Measurements from ENCODE around the gene LINGO4.

Gene LINGO4

DNA sequence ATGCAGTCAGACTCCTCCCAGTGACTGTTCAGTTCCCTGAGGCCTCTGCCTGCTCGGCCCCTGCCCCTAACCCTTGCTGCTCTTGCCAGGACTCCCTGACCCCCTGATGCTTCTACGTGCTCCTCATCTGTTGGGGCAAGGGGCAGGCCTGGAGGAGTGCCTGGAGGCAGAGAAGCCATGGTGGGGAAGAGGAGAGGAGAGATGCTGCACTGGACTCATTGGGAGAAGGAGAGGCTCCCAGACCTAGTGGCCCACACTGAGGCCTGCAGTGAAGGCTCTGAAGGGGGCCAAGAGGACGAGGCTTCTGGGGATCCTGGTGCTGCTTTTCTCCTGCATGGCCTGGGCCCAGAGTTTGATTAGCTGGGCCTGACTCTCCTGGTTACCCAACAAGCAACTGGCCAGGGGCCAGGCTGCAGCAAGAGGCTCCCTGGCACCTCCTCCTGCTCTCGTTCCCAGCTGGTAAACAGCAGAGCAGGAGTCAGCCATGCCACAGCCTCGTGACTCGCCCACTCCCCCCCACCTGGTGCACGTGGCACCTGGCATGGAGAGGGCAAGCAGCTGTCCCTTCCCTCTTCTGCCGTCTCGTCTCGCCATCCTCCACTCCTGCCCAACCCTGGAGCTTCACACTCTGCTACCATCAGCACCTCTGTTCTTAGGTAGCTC, 27.2 kb upstream of the LINGO4 start:
- FAIRE-seq = no peak

DNA sequence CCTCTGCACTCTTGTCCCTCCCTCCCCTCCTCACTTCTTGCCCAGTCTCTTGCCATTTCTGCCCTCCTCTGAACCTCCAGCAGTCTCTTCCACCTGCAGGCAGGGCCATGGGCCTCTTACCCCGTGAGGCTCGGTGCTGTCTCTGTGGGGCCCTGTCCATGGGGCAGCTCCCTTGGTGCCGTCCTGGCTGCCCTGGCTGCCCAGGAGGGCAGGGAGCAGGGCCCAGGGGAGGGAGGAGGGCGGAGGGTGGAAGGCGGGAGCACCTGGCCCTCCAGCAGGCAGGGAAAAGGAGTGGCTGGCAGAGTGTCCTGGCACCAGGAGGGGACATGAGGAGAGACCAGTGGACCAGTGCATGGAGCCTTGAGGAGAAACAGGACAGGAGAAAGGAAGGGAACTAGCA, 26.4 kb upstream of the LINGO4 start, which contains the start of gene RORC:
RORC (minus strand) TSS at position 198 of the 400 bp plus-strand sequence; CDS start at position 160, 38 bp downstream.
- FAIRE-seq = no peak

DNA sequence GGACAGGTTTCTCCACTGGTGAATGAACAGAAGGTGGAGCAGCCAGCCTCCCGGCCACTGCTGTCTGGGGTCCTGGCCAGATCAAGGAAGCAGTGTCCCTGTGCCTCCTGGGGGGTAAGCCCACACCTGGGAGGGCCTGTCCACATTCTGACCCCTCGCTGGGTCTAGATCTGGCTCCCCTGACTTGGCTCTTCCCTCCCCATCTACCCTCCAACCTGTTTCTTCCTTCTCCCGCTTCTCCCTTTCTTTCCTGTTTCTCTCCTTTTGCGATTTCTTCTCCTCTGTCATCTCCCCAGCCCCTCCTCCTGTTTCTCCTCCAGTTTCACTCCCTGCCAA, 26.0 kb upstream of the LINGO4 start:
- FAIRE-seq = no peak

DNA sequence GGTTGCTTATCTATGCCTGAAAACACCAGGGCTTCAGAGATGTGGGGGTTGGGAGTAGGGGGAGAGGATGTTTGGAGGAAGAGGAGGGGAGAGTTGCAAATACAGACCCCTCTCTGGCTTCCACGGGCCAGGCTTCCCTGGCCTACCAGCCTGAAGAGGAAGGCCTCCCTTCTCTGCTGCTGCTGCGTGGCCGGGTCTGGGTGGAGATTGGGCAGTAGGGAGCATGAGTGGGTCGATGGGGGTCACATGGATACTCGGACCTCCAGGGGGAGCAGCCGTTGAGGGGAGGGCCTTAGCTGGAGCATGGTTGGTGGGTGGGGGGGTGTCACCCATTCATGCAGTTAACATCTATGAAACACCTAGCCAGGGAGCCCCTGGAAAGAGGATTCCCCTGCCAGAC, 24.8 kb upstream of the LINGO4 start:
- no peak for FAIRE-seq

DNA sequence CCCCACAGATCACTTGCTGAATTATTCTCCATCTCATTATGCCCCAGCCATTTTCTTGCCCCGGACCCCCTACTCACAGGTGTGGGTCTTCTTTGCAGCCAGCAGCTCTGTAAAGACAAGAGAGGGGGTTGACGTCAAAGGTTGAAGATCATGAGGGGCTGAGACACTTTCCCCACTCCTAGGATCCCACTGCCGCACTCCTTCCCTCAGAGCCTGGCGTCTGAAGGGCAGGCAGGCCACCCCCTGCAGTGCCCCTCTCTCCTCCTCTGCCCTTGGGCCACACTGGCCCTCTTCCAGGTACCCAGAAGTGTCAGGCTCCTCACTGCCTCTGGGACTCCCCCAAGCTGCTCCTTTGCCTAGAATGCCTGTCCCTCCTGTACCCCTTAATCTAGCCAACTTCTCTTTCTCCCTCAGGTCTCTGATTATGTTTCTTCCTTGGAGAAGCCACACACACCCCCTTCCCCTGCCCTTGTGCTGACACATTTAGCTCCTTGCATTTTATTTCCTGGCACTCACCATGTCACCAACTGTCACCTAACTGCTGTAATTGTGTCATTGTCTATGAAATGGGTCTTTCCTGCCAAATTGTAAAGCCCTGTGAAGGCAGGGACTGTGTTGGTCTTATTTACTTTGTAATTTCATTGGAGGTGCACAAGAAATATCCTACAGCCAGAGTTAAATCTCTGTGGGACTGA, 24.3 kb upstream of the LINGO4 start:
- no peak for FAIRE-seq

DNA sequence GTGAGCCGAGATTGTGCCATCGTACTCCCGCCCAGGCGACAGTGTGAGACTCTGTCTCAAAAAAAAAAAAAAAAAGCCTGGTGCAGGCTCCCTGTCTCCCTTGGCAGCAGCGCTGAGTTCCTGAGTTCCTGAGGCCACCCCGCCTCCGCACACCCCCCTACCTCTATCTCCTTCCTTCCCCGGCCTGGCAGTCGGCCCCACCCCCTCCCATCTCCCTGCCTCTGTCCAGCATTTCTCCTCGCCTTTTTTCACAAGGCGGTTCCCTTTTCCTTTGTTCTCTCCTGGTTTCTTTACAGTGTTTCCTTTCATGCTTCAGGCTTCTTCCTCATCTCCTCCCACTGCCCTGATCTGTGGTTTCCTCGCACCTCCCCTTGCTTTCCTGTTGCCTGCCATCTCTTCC, 23.7 kb upstream of the LINGO4 start:
- FAIRE-seq = no peak

DNA sequence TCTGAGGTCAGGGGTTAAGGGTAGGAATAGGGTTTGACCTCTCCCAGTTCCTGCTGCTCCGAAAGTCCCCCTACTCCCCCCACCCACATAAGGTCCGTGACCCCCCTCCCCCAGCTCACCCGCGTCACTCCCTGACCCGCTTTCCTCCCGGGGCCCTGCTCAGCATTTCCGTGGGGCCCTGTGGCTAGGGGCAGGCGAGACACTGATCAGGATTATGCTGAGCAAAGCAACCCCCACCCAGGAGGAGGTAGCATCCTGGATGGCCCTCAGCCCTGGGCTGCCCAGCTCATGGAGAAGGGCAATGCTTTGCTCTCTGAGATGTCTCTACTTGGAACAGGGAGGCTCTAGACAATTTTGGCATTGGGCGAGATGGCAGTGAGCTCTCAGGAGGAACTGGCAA, 22.6 kb upstream of the LINGO4 start:
- no peak for FAIRE-seq

DNA sequence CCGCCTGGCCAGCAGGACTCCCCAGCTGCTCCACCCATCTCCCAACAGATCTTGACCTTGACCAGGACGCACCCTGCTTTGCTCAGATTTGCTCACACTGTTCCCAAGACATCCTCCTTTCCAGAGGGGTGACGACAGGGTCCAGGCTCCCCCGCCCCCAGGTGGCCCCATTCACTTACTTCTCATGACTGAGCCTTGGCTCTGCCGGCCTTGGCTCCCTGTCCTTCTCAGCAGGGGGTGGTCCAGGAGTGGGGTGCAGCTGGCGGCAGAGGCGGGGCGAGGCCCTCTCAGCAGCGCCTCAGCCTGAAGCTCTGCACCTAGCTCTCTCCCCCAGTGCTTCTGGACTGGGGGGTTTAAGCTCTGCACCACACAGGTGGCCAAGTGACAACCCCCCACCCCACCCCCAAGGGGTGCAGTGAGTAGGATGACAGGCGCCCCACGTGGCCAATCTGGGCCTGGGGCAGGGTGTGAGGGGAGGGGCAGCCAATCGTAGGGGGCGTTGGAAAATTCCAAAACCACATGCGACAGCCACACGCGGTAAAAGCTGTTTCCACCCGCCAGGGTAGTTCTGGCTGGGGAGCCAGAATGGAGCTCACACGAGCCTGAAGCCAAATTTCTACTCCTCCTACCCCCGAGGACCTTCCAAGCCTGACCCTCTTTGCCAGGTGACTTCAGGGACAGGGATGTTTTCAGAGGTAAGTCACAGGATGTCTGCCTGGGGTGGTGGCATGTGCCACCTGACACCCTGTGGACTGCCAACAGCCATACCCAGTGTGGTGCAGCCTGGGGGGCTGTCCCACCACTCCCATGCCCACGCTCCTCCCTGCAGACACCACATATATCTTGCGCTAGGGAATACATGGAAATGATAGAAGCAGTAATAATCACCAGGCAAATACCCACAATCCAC, 20.8 kb upstream of the LINGO4 start:
- FAIRE-seq = no peak

DNA sequence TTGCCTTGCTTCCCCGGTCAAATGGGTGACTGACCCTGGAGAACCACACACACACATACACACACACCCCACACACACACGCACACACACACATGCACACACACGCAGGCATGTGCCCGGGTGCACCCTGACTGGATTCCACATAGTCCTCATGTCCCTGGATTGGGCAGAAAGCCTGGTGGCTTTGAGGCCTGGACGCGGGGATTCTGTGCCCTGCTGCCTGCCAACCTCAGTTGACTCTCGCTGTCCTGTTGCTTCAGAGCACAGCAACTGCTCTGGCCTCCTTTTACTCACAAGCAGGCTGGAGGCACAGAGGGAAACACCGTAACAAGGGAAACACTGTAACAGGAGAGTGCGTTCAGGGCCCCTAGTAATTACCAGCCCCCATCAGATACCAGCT, 20.0 kb upstream of the LINGO4 start:
- FAIRE-seq = no peak

DNA sequence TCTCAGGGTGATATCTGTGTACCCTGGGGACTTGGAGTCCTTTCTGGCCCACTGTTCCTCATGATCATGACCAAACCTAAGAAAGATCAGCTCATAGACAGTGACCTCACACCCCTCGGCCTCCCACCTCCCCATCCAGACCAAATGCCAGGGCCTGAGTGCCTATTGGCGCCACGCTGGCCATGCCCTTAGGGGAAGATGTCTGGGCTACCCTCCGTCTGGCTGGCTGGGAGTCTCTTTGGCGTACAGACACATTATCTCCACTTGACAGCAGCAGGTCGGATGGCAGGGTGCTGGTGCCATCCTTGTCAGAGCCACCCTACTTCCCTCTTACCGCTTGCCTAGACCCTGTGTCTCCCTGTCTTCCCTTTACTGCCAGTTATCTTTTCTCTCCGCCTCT, 18.0 kb upstream of the LINGO4 start:
- no peak for FAIRE-seq

DNA sequence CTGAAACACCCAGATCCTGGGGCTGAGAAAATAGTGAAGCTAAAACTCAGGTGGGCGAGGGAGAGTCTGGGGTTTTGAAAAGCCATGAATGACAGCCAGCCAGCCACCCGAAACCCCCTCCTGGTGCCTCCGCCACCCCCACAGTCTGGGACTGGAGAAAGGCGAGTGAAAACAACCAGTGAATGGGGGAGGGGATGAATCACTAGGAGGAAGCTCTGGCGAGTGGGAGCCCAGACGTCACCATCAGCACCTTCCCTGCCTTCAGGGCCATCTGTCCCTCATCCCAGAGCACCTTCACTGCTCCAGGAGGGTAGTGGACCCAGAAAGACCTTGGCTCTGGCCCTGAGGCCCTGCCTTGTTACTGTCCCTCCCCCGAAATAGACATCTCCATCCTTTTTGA, 17.2 kb upstream of the LINGO4 start:
- FAIRE-seq = no peak

DNA sequence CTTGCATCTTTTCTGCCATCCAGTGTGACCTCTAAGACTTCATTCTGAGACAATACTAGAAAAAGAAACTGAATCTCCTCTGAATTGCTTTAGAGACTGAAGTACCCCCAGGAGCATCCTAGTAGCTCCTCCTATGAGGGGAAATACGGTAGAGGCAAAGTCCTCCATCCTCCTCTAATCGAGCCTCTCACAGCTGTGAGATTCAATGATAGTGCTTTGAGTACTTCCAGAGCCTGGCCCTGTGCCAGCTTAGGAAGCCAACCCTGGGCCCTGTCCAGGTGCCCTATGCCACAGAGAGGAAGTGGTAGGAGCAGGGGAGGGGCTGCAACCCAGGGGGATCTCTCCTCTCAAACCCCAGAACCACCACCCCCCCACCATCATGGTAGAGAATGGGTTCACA, 15.7 kb upstream of the LINGO4 start:
- FAIRE-seq = no peak

DNA sequence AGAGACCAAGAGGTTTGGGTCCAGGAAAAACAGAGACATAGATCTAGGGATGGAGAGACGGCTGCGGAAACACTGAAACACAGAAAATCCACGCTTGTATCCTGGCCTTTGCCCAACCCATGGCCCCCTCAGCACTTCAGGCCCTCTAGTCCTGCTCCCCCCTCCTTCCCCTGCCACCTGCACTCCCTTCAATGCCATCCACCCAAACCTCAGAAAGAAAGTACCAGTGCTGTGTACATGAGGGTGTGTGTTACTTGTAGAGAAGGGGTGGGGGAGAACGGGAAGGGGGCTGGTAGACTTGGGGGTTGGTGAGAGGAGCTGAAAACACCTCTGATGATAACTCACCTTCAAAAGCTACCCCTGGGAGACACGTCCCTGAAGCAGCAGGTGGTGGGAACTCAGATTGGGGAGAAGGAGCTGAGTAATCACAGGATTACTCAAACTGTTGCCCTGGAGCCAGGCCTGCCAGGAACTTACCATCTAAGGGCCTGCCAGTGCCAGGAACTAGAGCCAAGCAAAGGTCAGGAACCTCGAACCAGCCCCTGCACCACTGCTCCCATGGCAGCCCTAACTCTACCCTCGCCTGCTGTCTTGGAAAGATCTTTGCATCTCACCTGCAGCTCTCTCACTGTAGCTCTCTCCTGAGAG, 14.9 kb upstream of the LINGO4 start:
- FAIRE-seq = no peak

DNA sequence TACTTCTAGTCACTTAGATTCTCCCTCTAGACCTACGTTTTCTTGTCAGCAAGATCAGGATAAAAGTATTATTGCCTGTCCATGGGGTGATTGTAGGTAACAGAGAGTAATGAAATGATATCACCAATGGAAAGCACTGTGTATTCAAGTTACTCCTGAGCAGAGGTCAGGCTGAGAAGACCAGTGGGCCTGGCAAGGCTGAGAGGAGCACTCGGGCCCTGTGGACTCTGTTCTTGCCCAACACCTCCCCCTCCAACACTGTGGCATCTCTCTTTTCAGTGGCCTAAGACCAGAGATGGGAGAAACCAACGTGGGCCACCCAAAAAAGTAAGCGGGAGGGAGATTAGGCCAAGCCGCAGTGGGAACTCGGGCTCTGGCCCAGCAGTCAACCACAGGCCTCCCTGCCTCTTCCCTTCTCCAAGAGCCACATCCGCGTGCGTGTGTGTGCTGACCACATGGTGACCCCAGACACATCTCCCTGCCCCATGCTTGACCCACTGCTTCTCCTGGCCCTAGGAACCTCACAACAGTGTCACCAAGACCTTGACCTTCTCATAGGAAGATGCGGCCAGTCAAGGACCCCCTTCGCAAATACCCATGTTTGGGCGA, 14.1 kb upstream of the LINGO4 start:
- FAIRE-seq = no peak

DNA sequence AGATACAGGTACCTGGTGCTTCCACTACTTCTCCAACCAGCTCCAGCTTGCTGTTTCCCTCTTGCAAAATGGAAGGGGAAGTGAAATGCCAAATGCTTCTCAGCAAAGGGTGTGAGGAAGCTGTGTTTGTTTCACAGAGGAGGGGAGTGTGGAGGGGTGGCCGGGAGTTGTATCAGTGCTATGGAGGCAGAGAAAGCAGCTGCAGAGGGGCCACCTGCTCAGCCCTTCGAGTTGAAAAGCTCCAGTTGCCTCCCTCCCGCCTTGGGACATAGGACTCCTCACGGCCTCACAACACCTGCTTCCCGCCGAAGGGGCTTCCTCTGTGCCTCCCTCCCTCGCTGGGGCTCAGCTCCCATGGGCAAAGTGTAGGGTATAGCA, 12.1 kb upstream of the LINGO4 start:
- FAIRE-seq = no peak

DNA sequence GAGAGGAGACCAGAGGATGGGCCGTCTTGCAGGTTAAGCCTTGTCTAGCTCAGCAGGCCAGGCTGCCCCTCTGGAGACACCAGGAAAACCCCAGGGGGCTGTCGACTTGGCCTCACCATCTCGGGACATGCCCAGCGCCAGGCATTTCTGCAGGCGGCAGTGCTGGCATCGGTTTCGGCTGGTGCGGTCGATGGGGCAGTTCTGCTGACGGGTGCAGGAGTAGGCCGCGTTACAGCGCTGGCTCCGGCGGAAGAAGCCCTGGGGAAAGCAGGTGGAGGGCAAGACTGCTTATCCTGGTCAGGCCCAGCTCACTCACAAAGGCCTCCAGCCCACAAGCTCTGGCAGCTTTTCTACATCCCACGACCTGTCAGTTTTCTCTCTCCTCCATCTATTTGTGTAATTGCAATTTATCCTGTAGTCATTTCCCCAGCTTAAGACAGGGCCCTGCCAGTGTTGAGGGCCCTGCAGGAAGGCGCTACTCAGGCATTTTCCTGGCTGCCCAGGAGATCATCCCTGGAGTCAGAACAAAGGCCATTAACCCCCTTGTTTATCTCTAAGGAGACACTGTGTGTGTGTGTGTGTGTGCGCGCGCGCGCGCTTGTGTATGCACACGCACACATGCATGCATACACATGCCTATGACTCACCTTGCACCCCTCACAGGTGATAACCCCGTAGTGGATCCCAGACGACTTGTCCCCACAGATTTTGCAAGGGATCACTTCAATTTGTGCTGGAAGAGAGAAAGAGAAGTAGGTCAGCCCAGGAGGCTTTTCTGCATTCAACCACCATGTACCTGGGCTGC, 11.5 kb upstream of the LINGO4 start:
- no peak for FAIRE-seq

DNA sequence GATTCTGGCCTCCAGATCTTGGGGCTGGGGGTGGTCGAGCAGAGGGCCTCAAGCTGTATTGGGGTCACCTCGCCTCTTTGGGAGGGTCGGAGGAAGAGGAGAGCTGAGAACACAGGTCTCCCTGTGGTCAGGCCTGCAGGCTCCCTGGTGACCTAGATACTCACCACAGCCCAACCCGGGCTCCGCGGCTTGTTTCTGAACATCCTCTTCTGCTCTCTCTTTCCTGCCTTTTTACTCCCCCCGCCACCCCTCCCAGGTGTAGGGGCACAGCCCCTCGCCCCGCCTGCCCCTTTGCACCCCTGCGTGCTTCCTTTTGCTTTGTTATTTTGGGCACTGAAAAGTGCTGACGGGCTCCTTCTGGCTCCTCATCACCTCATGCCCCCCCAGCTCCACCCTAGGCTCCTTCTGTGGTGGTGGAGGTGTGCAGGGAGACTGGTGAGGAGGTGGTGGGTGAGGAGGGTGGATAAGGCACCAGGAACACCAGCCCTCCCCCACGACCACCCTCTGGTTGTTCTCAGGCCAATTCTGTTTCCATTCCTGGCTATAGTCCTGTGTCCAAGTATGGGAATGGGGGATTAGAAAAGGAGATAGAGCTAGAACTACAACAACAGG, 10.6 kb upstream of the LINGO4 start:
- FAIRE-seq = no peak

DNA sequence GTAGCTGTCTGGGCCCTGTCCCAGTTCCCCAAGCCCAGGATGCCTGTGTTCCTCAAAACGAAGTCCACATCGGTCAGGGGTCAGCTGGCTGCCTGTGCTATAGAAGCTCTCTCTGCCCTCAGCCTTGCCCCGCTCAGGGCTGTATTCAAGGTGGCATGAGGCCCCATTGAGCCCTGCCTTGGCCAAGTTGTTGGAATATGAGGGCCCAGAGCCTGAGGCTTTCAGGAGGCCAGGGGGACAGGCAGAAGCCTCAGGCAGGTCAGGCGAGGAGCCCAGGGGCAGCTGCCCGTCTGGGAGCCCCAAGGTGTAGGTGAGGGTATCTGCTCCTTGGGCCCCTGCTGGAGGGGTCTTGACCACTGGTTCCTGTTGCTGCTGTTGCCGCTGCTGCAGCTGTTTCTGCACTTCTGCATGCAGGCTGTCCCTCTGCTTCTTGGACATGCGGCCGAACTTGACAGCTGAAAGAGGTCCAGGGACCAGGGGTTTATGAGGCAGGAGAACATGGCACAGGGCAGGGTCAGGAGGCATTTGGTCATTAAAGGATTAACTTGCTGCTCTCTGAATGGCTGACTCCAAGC, 9.8 kb upstream of the LINGO4 start:
- FAIRE-seq = no peak

DNA sequence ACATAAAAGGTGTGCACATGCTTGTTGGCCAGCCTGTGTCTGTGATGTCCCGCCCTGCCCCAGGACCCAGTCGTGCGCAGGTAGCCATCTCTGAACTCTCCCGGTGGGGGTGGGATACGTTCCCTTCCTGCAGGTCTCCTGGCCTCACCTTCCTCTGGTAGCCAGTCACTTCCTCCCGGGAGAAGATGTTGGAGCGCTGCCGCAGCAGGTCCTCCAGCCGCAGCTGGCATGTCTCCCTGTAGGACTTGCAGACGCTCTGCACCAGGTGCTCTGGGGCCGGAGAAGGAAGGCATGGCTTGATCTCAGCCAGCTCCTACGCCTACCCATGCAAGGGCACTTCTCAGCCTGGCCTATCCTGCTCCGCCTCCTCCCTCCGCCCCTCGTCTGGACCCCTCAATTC, 9.2 kb upstream of the LINGO4 start:
- FAIRE-seq = no peak

DNA sequence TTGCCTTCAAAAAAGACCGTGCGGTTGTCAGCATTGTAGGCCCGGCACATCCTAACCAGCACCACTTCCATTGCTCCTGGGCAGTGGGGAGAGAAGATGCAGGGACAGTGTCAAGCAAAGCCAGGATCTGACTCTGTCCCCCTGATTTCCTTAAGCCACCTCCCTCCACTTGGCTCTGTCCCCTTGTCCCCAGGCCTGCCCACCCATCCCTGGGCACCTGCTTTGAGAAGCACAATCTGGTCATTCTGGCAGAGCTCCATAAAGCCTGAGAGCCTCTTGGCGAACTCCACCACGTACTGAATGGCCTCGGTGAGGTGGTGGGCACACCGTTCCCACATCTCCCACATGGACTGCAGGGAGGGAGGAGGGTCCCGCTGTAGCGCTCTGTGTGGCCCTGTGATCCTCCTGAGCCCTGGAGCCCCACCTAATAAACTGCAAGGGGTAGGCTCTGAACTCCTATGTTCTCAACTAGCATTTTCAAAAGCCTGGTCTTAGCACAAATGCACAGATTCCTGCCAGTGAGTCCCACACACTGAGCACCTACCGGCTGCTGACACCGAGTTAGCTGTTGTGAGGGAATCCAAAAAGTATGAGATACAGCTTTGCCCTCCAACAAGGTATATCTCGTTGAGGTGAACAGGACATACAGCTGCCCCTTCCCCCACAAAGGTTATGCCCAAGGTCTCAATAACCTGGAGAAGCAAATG, 8.2 kb upstream of the LINGO4 start:
- no peak for FAIRE-seq

DNA sequence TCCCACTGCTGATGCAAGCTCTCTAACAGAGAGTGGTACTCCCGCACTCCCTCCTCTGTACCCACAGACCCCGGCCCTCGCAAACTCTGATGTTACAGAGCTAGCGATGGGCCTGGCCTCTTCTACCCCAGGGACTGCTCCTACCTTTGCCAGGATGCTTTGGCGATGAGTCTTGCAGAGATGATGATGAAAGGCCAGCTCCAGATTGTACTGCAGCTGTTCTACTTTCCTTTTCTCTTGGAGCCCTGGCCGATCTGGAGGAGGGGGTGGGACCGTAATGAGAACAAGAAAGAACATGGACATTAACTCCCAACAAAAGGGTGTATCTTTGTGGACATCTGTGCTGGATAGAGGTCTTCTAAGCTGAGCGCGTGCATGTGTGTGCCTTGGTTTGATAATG, 6.0 kb upstream of the LINGO4 start:
- no peak for FAIRE-seq
